Neural progenitor cell (in vitro differentiated cells): ENCODE data around the gene TMEM14C. TPM values are rescaled to one million over a fixed set of nuclear protein-coding genes. Genes with fewer than 3 reads are reported as not detected.

Source experiments
- DNase-seq: peaks from one replicate; pipeline ENCODE4 v3.0.0-alpha.2; 2016; ENCODE audit warnings: low spot score
- H2AFZ ChIP-seq: fragments of 200-600 bp; sonication (generic); replicated peaks from 2 replicates; pipeline ENCODE4 v1.6.1; 2016; ENCODE audit warnings: antibody characterized with exemption
- H3F3A ChIP-seq: fragments of 200-600 bp; sonication (generic); 2 replicates; pipeline ENCODE4 v1.6.1; 2016; ENCODE audit warnings: antibody characterized with exemption, low read depth
- H3K27ac ChIP-seq: fragments of 200-600 bp; sonication (generic); 2 replicates; pipeline ENCODE4 v1.5.1; 2016; ENCODE audit warnings: mild to moderate bottlenecking
- H3K27me3 ChIP-seq: fragments of 200-600 bp; sonication (generic); 2 replicates; pipeline ENCODE4 v1.6.1; 2016; ENCODE audit warnings: mild to moderate bottlenecking, moderate library complexity
- H3K36me3 ChIP-seq: fragments of 200-600 bp; sonication (generic); 2 replicates; pipeline ENCODE4 v1.5.1; 2016
- H3K4me1 ChIP-seq: fragments of 200-600 bp; sonication (generic); 2 replicates; pipeline ENCODE4 v1.6.1; 2016; ENCODE audit warnings: mixed run types
- H3K4me2 ChIP-seq: fragments of 200-600 bp; sonication (generic); 2 replicates; pipeline ENCODE4 v1.6.1; 2016
- H3K4me3 ChIP-seq: fragments of 200-600 bp; sonication (generic); 2 replicates; pipeline ENCODE4 v1.5.1; 2016
- H3K79me2 ChIP-seq: fragments of 200-600 bp; sonication (generic); 2 replicates; pipeline ENCODE4 v1.6.1; 2016; ENCODE audit warnings: low read depth
- H3K9ac ChIP-seq: fragments of 200-600 bp; sonication (generic); 2 replicates; pipeline ENCODE4 v1.6.1; 2016
- H3K9me3 ChIP-seq: fragments of 200-600 bp; sonication (generic); 2 replicates; pipeline ENCODE4 v1.5.1; 2016; ENCODE audit warnings: low read depth
- H4K20me1 ChIP-seq: fragments of 200-600 bp; sonication (generic); 2 replicates; pipeline ENCODE4 v1.6.1; 2016; ENCODE audit warnings: low read depth
- H3K27ac Mint-ChIP-seq: 3 replicates; pipeline ENCODE4 v1.8.0; 2021; ENCODE audit warnings: mixed read lengths
- H3K27me3 Mint-ChIP-seq: 2 replicates; pipeline ENCODE4 v1.8.0; 2022; ENCODE audit warnings: low read depth, mild to moderate bottlenecking, inconsistent platforms, moderate library complexity, mixed read lengths; ENCODE audit not compliant: insufficient read depth
- H3K36me3 Mint-ChIP-seq: 3 replicates; pipeline ENCODE4 v1.8.0; 2021; ENCODE audit warnings: mixed read lengths
- H3K4me1 Mint-ChIP-seq: 3 replicates; pipeline ENCODE4 v1.8.0; 2021; ENCODE audit warnings: mixed read lengths
- H3K4me3 Mint-ChIP-seq: 3 replicates; pipeline ENCODE4 v1.8.0; 2021; ENCODE audit warnings: mild to moderate bottlenecking, moderate library complexity, mixed read lengths
- H3K9me3 Mint-ChIP-seq: 3 replicates; pipeline ENCODE4 v1.8.0; 2020; ENCODE audit warnings: mixed read lengths
- CTCF ChIP-seq: fragments of 200-600 bp; sonication (generic); IDR thresholded peaks from 2 replicates; pipeline ENCODE4 v1.5.1; 2017; ENCODE audit warnings: antibody characterized with exemption, mild to moderate bottlenecking
- EZH2 ChIP-seq: fragments of 200-600 bp; sonication (generic); IDR thresholded peaks from 2 replicates; pipeline ENCODE4 v1.6.1; 2017; ENCODE audit warnings: antibody characterized with exemption, mild to moderate bottlenecking, moderate library complexity
- EZH2phosphoT487 ChIP-seq: fragments of 200-600 bp; sonication (generic); IDR thresholded peaks from 2 replicates; pipeline ENCODE4 v1.6.1; 2017; ENCODE audit warnings: antibody characterized with exemption
- total RNA-seq: library from RNA; depleted of rRNA; stranded (reverse); fragments of >200 nt; gene quantifications from 2 replicates; pipeline ENCODE4 v1.2.3, GENCODE V29; 2015; ENCODE audit warnings: low replicate concordance

Gene TMEM14C
- total RNA-seq, 1 donor from 2014 or later, result 315 TPM

GRCh38 chr6:10682355-10682988 lies 40.4 kb upstream of the TMEM14C start:
- no peak overlapping the region for H3K9ac ChIP-seq
- no peak overlapping the region for H3K4me2 ChIP-seq
- no peak overlapping the region for H3K4me3 Mint-ChIP-seq
- no peaks in the 10 kb centered on the region for H3K4me1 Mint-ChIP-seq
- H4K20me1 ChIP-seq, result no peaks in the 10 kb centered on the region
- H3K27ac Mint-ChIP-seq, result no peak overlapping the region
- H3K27me3 ChIP-seq, result no peaks in the 10 kb centered on the region
- H3K36me3 ChIP-seq, result no peaks in the 10 kb centered on the region
- no peak for DNase-seq
- no peaks in the 10 kb centered on the region for H3K4me1 ChIP-seq
- H3K9me3 ChIP-seq, result no peaks in the 10 kb centered on the region
- H3K9me3 Mint-ChIP-seq, result no peaks in the 10 kb centered on the region
- H3K27ac ChIP-seq, result no peak overlapping the region
- TF ChIP-seq EZH2phosphoT487 (no peak), CTCF (no peak), EZH2 (no peak)
- H3K4me3 ChIP-seq, result no peak overlapping the region
- H3K27me3 Mint-ChIP-seq, result no peaks in the 10 kb centered on the region
- no peaks in the 10 kb centered on the region for H3F3A ChIP-seq
- H2AFZ ChIP-seq, result peak overlapping the region; percentile 1
- H3K36me3 Mint-ChIP-seq, result no peaks in the 10 kb centered on the region
- no peaks in the 10 kb centered on the region for H3K79me2 ChIP-seq

GRCh38 chr6:10684618-10685017 lies 38.3 kb upstream of the TMEM14C start:
- H3K4me1 Mint-ChIP-seq, result no peaks in the 10 kb centered on the region
- TF ChIP-seq CTCF, result no peak
- TF ChIP-seq EZH2phosphoT487, result no peak
- no peak for TF ChIP-seq EZH2
- no peak overlapping the region for H3K4me2 ChIP-seq
- H3K4me1 ChIP-seq, result no peaks in the 10 kb centered on the region
- no peaks in the 10 kb centered on the region for H4K20me1 ChIP-seq
- H3K9me3 ChIP-seq, result no peaks in the 10 kb centered on the region
- no peak for DNase-seq
- H3K27ac Mint-ChIP-seq, result no peak overlapping the region
- H3K27ac ChIP-seq, result no peak overlapping the region
- no peaks in the 10 kb centered on the region for H3K27me3 ChIP-seq
- H3K79me2 ChIP-seq, result no peaks in the 10 kb centered on the region
- H3K4me3 ChIP-seq, result no peak overlapping the region
- no peaks in the 10 kb centered on the region for H3K36me3 Mint-ChIP-seq
- H3K36me3 ChIP-seq, result no peaks in the 10 kb centered on the region
- H3K9ac ChIP-seq, result no peak overlapping the region
- H3K4me3 Mint-ChIP-seq, result no peak overlapping the region
- H2AFZ ChIP-seq, result no peak overlapping the region
- peaks cover under 1% of the 10 kb centered on the region for H3F3A ChIP-seq
- H3K27me3 Mint-ChIP-seq, result no peaks in the 10 kb centered on the region
- no peaks in the 10 kb centered on the region for H3K9me3 Mint-ChIP-seq

GRCh38 chr6:10685092-10685915 lies 37.6 kb upstream of the TMEM14C start:
- Mint-ChIP-seq H3K9me3 (no peaks in the 10 kb centered on the region), H3K4me3 (no peak overlapping the region), H3K4me1 (no peaks in the 10 kb centered on the region), H3K27me3 (no peaks in the 10 kb centered on the region), H3K27ac (no peak overlapping the region), H3K36me3 (no peaks in the 10 kb centered on the region)
- Histone ChIP-seq H3F3A (peaks cover 7% of the 10 kb centered on the region), H3K4me1 (peaks cover 5% of the 10 kb centered on the region), H3K4me3 (no peak overlapping the region), H3K9ac (no peak overlapping the region), H4K20me1 (no peaks in the 10 kb centered on the region), H2AFZ (no peak overlapping the region), H3K4me2 (no peak overlapping the region), H3K27me3 (no peaks in the 10 kb centered on the region), H3K9me3 (no peaks in the 10 kb centered on the region), H3K27ac (no peak overlapping the region), H3K36me3 (no peaks in the 10 kb centered on the region), H3K79me2 (no peaks in the 10 kb centered on the region)
- DNase-seq, result no peak
- TF ChIP-seq EZH2, result no peak
- no peak for TF ChIP-seq CTCF
